Measurements from ENCODE around the gene UBIAD1. TPM values are rescaled to one million over a fixed set of nuclear protein-coding genes. Genes with fewer than 3 reads are reported as not detected.
A peak's percentile ranks its signal among the peaks of the same experiment; 100 is the strongest.
"Not testable (repeated sequence)": the region's sequence is repeated elsewhere in the genome, so short reads cannot be mapped to it uniquely, and the experiment has no call there.

The UBIAD1 gene
- total RNA-seq, 1 experiment from 2014 or later, result 14.8 TPM

DNA sequence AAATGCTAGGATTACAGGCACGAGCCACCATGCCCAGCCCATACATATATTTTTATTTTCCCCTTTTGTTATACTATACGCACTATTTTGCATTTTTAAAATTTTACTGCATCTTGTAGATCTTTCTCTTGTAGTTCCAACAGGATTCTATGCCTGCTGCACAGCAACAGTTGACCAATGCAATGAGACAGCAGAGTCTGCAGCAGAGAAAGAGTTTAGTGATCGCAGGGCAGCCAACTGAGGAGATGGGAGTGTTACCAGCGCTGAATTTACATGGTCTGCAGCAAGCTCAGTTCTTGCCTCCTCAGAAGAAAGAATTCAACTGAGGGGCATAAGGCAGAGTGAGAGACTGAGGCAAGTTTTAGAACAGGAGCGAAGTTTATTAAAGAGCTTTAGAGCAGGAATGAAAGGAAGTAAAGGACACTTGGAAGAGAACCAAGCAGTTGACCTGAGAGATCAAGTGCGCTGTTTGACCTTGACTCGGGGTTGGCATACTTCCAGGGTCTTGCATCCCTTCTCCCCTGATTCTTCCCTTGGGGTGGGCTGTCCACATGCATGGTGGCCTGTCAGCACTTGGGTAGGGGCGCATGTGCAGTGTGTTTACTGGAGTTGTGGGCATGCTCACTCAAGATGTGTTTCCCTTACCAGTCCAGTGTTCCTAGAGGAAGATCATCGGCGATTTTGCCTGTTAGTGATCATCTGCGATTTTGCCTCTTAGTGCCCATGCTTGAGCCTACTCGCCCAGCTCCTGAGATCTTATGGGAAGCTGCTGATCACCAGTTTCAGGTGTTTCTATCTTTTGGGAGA is 6.5 kb upstream of the UBIAD1 start:
- intact Hi-C loops (cut with micrococcal nuclease), result no loop called here

DNA sequence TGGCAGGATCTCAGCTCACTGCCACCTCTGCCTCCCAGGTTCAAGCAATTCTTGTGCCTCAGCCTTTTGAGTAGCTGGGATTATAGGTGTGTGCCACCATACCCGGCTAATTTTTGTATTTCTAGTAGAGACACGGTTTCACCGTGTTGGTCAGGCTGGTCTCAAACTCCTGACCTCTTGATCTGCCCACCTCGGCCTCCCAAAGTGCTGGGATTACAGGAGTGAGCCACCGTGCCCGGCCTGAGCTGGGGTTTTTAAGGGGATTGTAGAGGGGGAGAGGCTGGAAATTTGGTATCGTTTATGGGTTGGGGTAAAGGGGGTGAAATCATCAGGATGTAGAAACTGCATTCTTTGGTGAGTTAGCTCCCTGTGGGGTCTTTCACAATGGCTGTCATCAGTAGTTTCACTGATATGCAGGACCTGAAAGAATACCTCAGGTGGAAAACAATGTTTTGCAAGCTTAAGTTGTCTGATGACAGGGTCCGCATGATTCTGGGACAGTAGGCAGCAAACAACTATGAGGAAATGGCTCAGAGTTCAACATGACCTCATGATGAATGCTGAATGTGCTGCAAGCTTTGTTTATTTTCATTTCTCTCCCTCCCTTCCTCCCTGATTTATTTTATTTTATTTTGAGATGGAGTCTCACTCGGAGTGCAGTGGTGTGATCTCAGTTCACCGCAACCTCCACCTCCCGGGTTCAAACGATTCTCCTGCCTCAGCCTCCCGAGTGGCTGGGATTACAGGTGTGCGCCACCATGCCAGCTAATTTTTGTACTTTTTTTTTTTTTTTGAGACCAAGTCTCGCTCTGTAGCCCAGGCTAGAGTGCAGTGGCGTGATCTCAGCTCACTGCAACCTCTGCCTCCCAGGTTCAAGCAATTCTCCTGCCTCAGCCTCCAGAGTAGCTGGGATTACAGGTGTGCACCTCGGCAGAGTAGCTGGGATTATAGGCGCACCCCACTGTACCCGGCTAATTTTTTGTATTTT is 5.4 kb upstream of the UBIAD1 start:
- H3K4me3 ChIP-seq (ENCODE audit: low read length); H3K9me3 ChIP-seq (ENCODE audit: low read length); H3K4me1 ChIP-seq (ENCODE audit: insufficient read depth, low read length); H3K4me2 ChIP-seq (ENCODE audit: low read length); ATAC-seq; intact Hi-C loops (cut with micrococcal nuclease); POLR2A ChIA-PET (ENCODE audit: unreplicated experiment); H3K9ac ChIP-seq (ENCODE audit: low read length); CTCF ChIA-PET; H3K79me2 ChIP-seq (ENCODE audit: low read length); H3K27ac ChIP-seq (ENCODE audit: low read length); H3F3A ChIP-seq (ENCODE audit: low read length, unreplicated experiment); H3K9me2 ChIP-seq (replicated peaks; ENCODE audit: low read length); H4K20me1 ChIP-seq (ENCODE audit: low read length); BruUV-seq (replicated peaks); H3K27me3 ChIP-seq (ENCODE audit: low read length); H3K36me3 ChIP-seq (ENCODE audit: low read depth, low read length); H2AFZ ChIP-seq (ENCODE audit: low read length): not testable (repeated sequence)
- peak; percentile 13 for DNase-seq

More for the DNA sequence above, 6.5 kb upstream of the UBIAD1 start:
- no peak overlapping the region for H2AFZ ChIP-seq (ENCODE audit: low read length)
- no peak overlapping the region for H3K4me3 ChIP-seq (ENCODE audit: low read length)
- H3K9me2 ChIP-seq (replicated peaks; ENCODE audit: low read length), result no peaks in the 10 kb centered on the region
- CTCF ChIA-PET, result no interaction called here
- H3K27me3 ChIP-seq (ENCODE audit: low read length), result no peaks in the 10 kb centered on the region
- POLR2A ChIA-PET (ENCODE audit: unreplicated experiment), result no interaction called here
- no peak overlapping the region for H3K27ac ChIP-seq (ENCODE audit: low read length)
- H3K36me3 ChIP-seq (ENCODE audit: low read depth, low read length), result no peaks in the 10 kb centered on the region
- DNase-seq, result no peak
- H3K9me3 ChIP-seq (ENCODE audit: low read length), result no peaks in the 10 kb centered on the region
- H3K4me2 ChIP-seq (ENCODE audit: low read length), result no peak overlapping the region
- no peaks in the 10 kb centered on the region for H3F3A ChIP-seq (ENCODE audit: low read length, unreplicated experiment)
- BruUV-seq (replicated peaks), result no TSS peak
- no peaks in the 10 kb centered on the region for H4K20me1 ChIP-seq (ENCODE audit: low read length)
- ATAC-seq, result no peak
- peaks cover 3% of the 10 kb centered on the region; the same call in 1 of the 2 replicates for H3K4me1 ChIP-seq (ENCODE audit: insufficient read depth, low read length)
- no peak overlapping the region for H3K9ac ChIP-seq (ENCODE audit: low read length)
- H3K79me2 ChIP-seq (ENCODE audit: low read length), result peaks cover 9% of the 10 kb centered on the region
- TF ChIP-seq EZH2phosphoT487 (IDR thresholded peaks at IDR 0.05; ENCODE audit: borderline replicate concordance, low read length), result no peak

DNA sequence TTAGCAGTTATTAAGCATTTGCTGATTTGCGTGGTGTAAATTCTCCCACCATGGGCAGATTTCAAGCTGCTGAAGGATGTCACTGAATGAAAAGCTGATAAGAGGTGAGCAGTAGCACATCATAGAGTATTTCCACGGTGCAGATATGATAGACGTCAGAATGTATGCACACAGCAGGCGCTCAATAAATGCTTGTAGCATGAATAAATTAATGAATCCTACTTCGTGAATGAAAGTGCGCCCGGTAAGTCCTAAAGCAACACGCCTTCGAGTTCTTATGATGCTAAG is 510 bp upstream of the UBIAD1 start:
- Histone ChIP-seq H3F3A (ENCODE audit: low read length, unreplicated experiment) (no peaks in the 10 kb centered on the region), H3K4me1 (ENCODE audit: insufficient read depth, low read length) (peaks cover 10% of the 10 kb centered on the region), H3K4me3 (ENCODE audit: low read length) (peak overlapping the region; percentile 63), H2AFZ (ENCODE audit: low read length) (peak overlapping the region; percentile 93), H3K9me3 (ENCODE audit: low read length) (no peaks in the 10 kb centered on the region), H3K79me2 (ENCODE audit: low read length) (peaks cover 42% of the 10 kb centered on the region), H3K9me2 (replicated peaks; ENCODE audit: low read length) (no peaks in the 10 kb centered on the region), H3K9ac (ENCODE audit: low read length) (no peak overlapping the region), H3K4me2 (ENCODE audit: low read length) (peak overlapping the region; percentile 85), H3K36me3 (ENCODE audit: low read depth, low read length) (no peaks in the 10 kb centered on the region; the same call in 1 of the 2 replicates), H3K27ac (ENCODE audit: low read length) (no peak overlapping the region), H3K27me3 (ENCODE audit: low read length) (no peaks in the 10 kb centered on the region), H4K20me1 (ENCODE audit: low read length) (0 out of 2 replicates have a peak, but pooled peaks cover 5% of the 10 kb centered on the region)
- BruUV-seq (replicated peaks), result no TSS peak
- intact Hi-C loops (cut with micrococcal nuclease), result no loop called here
- ATAC-seq (no peak), DNase-seq (no peak)
- ChIA-PET POLR2A (ENCODE audit: unreplicated experiment) (interaction anchor here (0.5 to 1.3 kb wide), 5 partner anchors 10 to 353 kb away, joined by 3 to 8 read pairs (median 4); partner anchors contain the start of genes MTOR and TARDBP), CTCF (interaction anchor here (0.9 kb wide), 1 partner anchor 10 kb away, joined by 3 read pairs; no protein-coding TSS in a partner anchor)
- TF ChIP-seq, protein P1, sequence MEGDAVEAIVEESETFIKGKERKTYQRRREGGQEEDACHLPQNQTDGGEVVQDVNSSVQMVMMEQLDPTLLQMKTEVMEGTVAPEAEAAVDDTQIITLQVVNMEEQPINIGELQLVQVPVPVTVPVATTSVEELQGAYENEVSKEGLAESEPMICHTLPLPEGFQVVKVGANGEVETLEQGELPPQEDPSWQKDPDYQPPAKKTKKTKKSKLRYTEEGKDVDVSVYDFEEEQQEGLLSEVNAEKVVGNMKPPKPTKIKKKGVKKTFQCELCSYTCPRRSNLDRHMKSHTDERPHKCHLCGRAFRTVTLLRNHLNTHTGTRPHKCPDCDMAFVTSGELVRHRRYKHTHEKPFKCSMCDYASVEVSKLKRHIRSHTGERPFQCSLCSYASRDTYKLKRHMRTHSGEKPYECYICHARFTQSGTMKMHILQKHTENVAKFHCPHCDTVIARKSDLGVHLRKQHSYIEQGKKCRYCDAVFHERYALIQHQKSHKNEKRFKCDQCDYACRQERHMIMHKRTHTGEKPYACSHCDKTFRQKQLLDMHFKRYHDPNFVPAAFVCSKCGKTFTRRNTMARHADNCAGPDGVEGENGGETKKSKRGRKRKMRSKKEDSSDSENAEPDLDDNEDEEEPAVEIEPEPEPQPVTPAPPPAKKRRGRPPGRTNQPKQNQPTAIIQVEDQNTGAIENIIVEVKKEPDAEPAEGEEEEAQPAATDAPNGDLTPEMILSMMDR (conservative IDR thresholded peaks at IDR 0.05; ENCODE audit: low read depth, low read length), result no peak
- TF ChIP-seq EZH2phosphoT487 (IDR thresholded peaks at IDR 0.05; ENCODE audit: borderline replicate concordance, low read length) (no peak), EZH2 (IDR thresholded peaks at IDR 0.05; ENCODE audit: low read length, unreplicated experiment) (no peak)
